ENCODE data around the gene WNT6.
A peak's percentile ranks its signal among the peaks of the same experiment; 100 is the strongest.
"Not testable (repeated sequence)": the region's sequence is repeated elsewhere in the genome, so short reads cannot be mapped to it uniquely, and the experiment has no call there.

WNT6 gene

GRCh38 chr2:218830526-218831306, 28.9 kb upstream of the WNT6 start:
- ATAC-seq = no peak

- no peak for ATAC-seq
These were observed 28.1 kb upstream of the WNT6 start, which contains the start of gene PRKAG3 for GRCh38 chr2:218831378-218831990. Gene PRKAG3 (minus strand): TSS chr2:218831803.

- ATAC-seq = no peak
These were observed 27.5 kb upstream of the WNT6 start for GRCh38 chr2:218832081-218832480.

GRCh38 chr2:218832520-218832919, 27.1 kb upstream of the WNT6 start:
- ATAC-seq = no peak

GRCh38 chr2:218833023-218833609, 26.5 kb upstream of the WNT6 start:
- no peak for ATAC-seq

- ATAC-seq = no peak
These were observed 24.9 kb upstream of the WNT6 start for GRCh38 chr2:218834685-218835084.

GRCh38 chr2:218837495-218837894, 22.1 kb upstream of the WNT6 start:
- ATAC-seq = no peak

GRCh38 chr2:218839430-218839829, 20.2 kb upstream of the WNT6 start:
- ATAC-seq = no peak

- ATAC-seq = no peak
These were observed 19.7 kb upstream of the WNT6 start for GRCh38 chr2:218839888-218840287.

GRCh38 chr2:218844334-218844733, 15.3 kb upstream of the WNT6 start:
- not testable (repeated sequence) for ATAC-seq

- not testable (repeated sequence) for ATAC-seq
These were observed 12.6 kb upstream of the WNT6 start for GRCh38 chr2:218846963-218847362.

- no peak for ATAC-seq
These were observed 9.9 kb upstream of the WNT6 start for GRCh38 chr2:218849721-218850120.

GRCh38 chr2:218850796-218851195, 8.8 kb upstream of the WNT6 start:
- ATAC-seq = no peak

GRCh38 chr2:218851286-218851685, 8.3 kb upstream of the WNT6 start:
- ATAC-seq = no peak

- peak; percentile 64 to 76 for ATAC-seq
These were observed 6.5 kb upstream of the WNT6 start for GRCh38 chr2:218852911-218853667.

- ATAC-seq = no peak
These were observed 5.8 kb upstream of the WNT6 start for GRCh38 chr2:218853766-218854165.

- no peak for ATAC-seq
These were observed 4.7 kb upstream of the WNT6 start for GRCh38 chr2:218854860-218855259.

GRCh38 chr2:218855305-218856166, 4.1 kb upstream of the WNT6 start:
- ATAC-seq = no peak

GRCh38 chr2:218856167-218856895, 3.3 kb upstream of the WNT6 start:
- no peak for ATAC-seq

- no peak for ATAC-seq
These were observed 2.7 kb upstream of the WNT6 start for GRCh38 chr2:218856896-218857243.

GRCh38 chr2:218857371-218858137, 2.1 kb upstream of the WNT6 start:
- no peak for ATAC-seq

Data from activated CD4-positive, CD25-positive, alpha-beta regulatory T cell treated with anti-CD3 and anti-CD28 coated beads, Interleukin-2, amount 50 U/mL, for 24 hours (primary cell).